Panc1 (cell line): ENCODE measurements around the gene SNX9. TPM values are rescaled to one million over a fixed set of nuclear protein-coding genes. Genes with fewer than 3 reads are reported as not detected.

ENCODE experiments used
- ATAC-seq: fragments of 200-7000 bp; cut with Tn5 transposase; 2 replicates; pipeline ENCODE4 v1.9.1; 2020; ENCODE audit warnings: mild to moderate bottlenecking, moderate library complexity
- BruUV-seq: library from RNA; stranded (reverse); fragments of 400-500 nt; replicated peaks from 2 replicates; lab custom pipeline; 2021; lab: Mats Ljungman, UMichigan
- CTCF ChIA-PET: fragments of 300-600 bp; sonication (Branson Sonifier 250); formaldehyde crosslinking; loops from one replicate; lab custom pipeline; 2022; ENCODE audit warnings: antibody characterized with exemption; lab: Charles Lee
- POLR2A ChIA-PET: fragments of 300-600 bp; sonication (Branson Sonifier 250); formaldehyde crosslinking; loops from one replicate; lab custom pipeline; 2022; ENCODE audit warnings: antibody characterized with exemption; lab: Charles Lee
- DNase-seq: peaks from one replicate; pipeline ENCODE4 v3.0.0-alpha.2; 2010; ENCODE audit warnings: low read depth, low spot score
- H3K27ac ChIP-seq: 2 replicates; pipeline ENCODE4 v1.5.1; 2011; ENCODE audit warnings: mild to moderate bottlenecking, low read length, inconsistent platforms
- H3K27me3 ChIP-seq: fragments of 200-500 bp; sonication (Bioruptor generic); 2 replicates; pipeline ENCODE4 v1.6.0; 2014; ENCODE audit warnings: low read length, inconsistent platforms; ENCODE audit not compliant: control insufficient read depth, insufficient read depth
- H3K36me3 ChIP-seq: fragments of 200-500 bp; sonication (Bioruptor generic); 2 replicates; pipeline ENCODE4 v1.5.1; 2014; ENCODE audit warnings: inconsistent platforms, mild to moderate bottlenecking, low read length, moderate library complexity; ENCODE audit not compliant: control insufficient read depth, insufficient read depth
- H3K4me1 ChIP-seq: 2 replicates; pipeline ENCODE4 v1.5.1; 2011; ENCODE audit warnings: inconsistent platforms, mild to moderate bottlenecking, low read length, moderate library complexity; ENCODE audit not compliant: control insufficient read depth, insufficient read depth
- H3K4me3 ChIP-seq, 2 experiments: 2 replicates each; pipeline ENCODE4 v1.5.1; 2011 to 2012; ENCODE audit warnings: low read depth in 2 of 2, low read length in 2 of 2, mild to moderate bottlenecking in 2 of 2, inconsistent platforms in 1 of 2, moderate library complexity in 1 of 2
- H3K9me3 ChIP-seq: fragments of 200-500 bp; sonication (Bioruptor generic); 2 replicates; pipeline ENCODE4 v1.5.1; 2014; ENCODE audit warnings: low read depth, mild to moderate bottlenecking, inconsistent platforms, low read length, moderate library complexity; ENCODE audit not compliant: control insufficient read depth, insufficient read depth
- CTCF ChIP-seq: fragments of 450-650 bp; IDR thresholded peaks from 2 replicates; pipeline ENCODE4 v1.5.1; 2017; ENCODE audit warnings: mild to moderate bottlenecking
- POLR2AphosphoS5 ChIP-seq: IDR thresholded peaks from 2 replicates; pipeline ENCODE4 v1.6.1; 2012; ENCODE audit warnings: mild to moderate bottlenecking, low read depth, low read length, moderate library complexity
- REST ChIP-seq, 2 experiments: IDR thresholded peaks; 2 replicates each; pipeline ENCODE4 v1.6.1; 2011 to 2012; ENCODE audit warnings: low read depth in 2 of 2, control low read depth in 1 of 2, low read length in 1 of 2, mild to moderate bottlenecking in 1 of 2, moderate library complexity in 1 of 2; ENCODE audit not compliant: insufficient read depth in 1 of 2
- SIN3A ChIP-seq: IDR thresholded peaks from 2 replicates; pipeline ENCODE4 v1.6.1; 2012; ENCODE audit warnings: low read depth, mild to moderate bottlenecking, low read length, moderate library complexity, borderline replicate concordance; ENCODE audit not compliant: insufficient read depth
- TCF7L2 ChIP-seq: IDR thresholded peaks from 2 replicates; pipeline ENCODE4 v1.6.1; 2011; ENCODE audit warnings: mild to moderate bottlenecking, low read depth, low read length, inconsistent platforms
- in situ Hi-C: cut with HindIII; loops from 2 replicates; pipeline ENCODE4 v1.10.0; 2016; ENCODE audit warnings: low sequenced_read_pairs, low pct_unique_long_range_greater_than_20kb
- intact Hi-C: fragments of 100-400 bp; cut with micrococcal nuclease; formaldehyde crosslinking; loops from one replicate; pipeline ENCODE4 v1.10.0; 2022; ENCODE audit not compliant: unreplicated experiment
- total RNA-seq: library from RNA; stranded (reverse); gene quantifications from one replicate; pipeline ENCODE4 v1.2.1, GENCODE V29; 2021; ENCODE audit not compliant: unreplicated experiment

SNX9 gene
- total RNA-seq, 1 experiment from 2014 or later = 46.0 TPM

GRCh38 chr6:157830354-157831017 lies 7.4 kb downstream of the SNX9 start:
- ATAC-seq (no peak), DNase-seq (no peak)
- peak overlapping the region; percentile 46; the same call in 1 of the 2 replicates for H3K27ac ChIP-seq
- no peak for TF ChIP-seq POLR2AphosphoS5
- no peak for TF ChIP-seq SIN3A
- TF ChIP-seq CTCF = no peak
- no peak for TF ChIP-seq REST (IDR thresholded peaks at IDR 0.05; ENCODE audit: insufficient read depth in 1 of 2, low read depth in 2 of 2, low read length in 1 of 2)
- no TSS peak for BruUV-seq
- ChIA-PET POLR2A (no interaction called here), CTCF (no interaction called here)
- peaks cover 48% of the 10 kb centered on the region for H3K4me1 ChIP-seq
- no peaks in the 10 kb centered on the region for H3K9me3 ChIP-seq
- H3K36me3 ChIP-seq = no peaks in the 10 kb centered on the region
- intact Hi-C loops (no loop called here), in situ Hi-C loops (no loop called here)
- no peak overlapping the region for H3K4me3 ChIP-seq
- H3K27me3 ChIP-seq = no peaks in the 10 kb centered on the region

- H3K27ac ChIP-seq = peak overlapping the region; percentile 2; the same call in 1 of the 2 replicates
Measured at GRCh38 chr6:157831018-157831369, 7.9 kb downstream of the SNX9 start.

More at GRCh38 chr6:157831018-157831369, 7.9 kb downstream of the SNX9 start:
- no peaks in the 10 kb centered on the region for H3K9me3 ChIP-seq
- DNase-seq (no peak), ATAC-seq (no peak)
- intact Hi-C loops (no loop called here), in situ Hi-C loops (no loop called here)
- H3K27me3 ChIP-seq = no peaks in the 10 kb centered on the region
- H3K36me3 ChIP-seq = no peaks in the 10 kb centered on the region
- no TSS peak for BruUV-seq
- peaks cover 48% of the 10 kb centered on the region for H3K4me1 ChIP-seq
- no peak for TF ChIP-seq TCF7L2
- TF ChIP-seq CTCF = no peak
- no peak for TF ChIP-seq POLR2AphosphoS5
- no peak for TF ChIP-seq SIN3A
- TF ChIP-seq REST (IDR thresholded peaks at IDR 0.05; ENCODE audit: insufficient read depth in 1 of 2, low read depth in 2 of 2, low read length in 1 of 2) = no peak
- H3K4me3 ChIP-seq = no peak overlapping the region
- POLR2A ChIA-PET = no interaction called here
- CTCF ChIA-PET = no interaction called here
